ENCODE data around the gene BCL2L1.

DNA sequence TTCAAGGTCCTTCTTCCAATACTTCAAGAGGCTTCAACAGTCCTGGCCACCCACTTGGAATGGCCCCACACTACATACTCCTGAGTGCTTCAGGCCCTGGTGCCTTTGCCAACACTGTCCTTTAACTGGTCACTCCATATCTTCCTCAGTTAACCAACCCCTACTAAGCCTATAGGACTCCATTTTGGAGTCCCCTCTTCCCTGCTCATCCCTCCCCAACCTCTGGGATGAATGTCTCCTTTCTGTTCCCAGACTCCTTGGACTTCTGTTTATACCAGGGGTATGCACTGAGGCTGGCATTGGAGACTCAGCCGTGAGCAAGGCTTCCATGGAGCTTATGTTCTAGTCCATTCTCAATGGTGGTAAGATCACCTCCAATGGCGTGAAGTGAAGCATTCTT, 51.3 kb downstream of the BCL2L1 start:
- TF ChIP-seq, protein P1, sequence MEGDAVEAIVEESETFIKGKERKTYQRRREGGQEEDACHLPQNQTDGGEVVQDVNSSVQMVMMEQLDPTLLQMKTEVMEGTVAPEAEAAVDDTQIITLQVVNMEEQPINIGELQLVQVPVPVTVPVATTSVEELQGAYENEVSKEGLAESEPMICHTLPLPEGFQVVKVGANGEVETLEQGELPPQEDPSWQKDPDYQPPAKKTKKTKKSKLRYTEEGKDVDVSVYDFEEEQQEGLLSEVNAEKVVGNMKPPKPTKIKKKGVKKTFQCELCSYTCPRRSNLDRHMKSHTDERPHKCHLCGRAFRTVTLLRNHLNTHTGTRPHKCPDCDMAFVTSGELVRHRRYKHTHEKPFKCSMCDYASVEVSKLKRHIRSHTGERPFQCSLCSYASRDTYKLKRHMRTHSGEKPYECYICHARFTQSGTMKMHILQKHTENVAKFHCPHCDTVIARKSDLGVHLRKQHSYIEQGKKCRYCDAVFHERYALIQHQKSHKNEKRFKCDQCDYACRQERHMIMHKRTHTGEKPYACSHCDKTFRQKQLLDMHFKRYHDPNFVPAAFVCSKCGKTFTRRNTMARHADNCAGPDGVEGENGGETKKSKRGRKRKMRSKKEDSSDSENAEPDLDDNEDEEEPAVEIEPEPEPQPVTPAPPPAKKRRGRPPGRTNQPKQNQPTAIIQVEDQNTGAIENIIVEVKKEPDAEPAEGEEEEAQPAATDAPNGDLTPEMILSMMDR (IDR thresholded peaks at IDR 0.05; ENCODE audit: poor library complexity, severe bottlenecking) = no peak
- TF ChIP-seq EP300 (conservative IDR thresholded peaks at IDR 0.05; ENCODE audit: poor library complexity, severe bottlenecking) = no peak
